ENCODE measurements around the gene BCL2L15. TPM values are rescaled to one million over a fixed set of nuclear protein-coding genes. Genes with fewer than 3 reads are reported as not detected.
A peak's percentile ranks its signal among the peaks of the same experiment; 100 is the strongest.

BCL2L15 gene
- total RNA-seq, 1 experiment from 2014 or later = 0.17 TPM

DNA sequence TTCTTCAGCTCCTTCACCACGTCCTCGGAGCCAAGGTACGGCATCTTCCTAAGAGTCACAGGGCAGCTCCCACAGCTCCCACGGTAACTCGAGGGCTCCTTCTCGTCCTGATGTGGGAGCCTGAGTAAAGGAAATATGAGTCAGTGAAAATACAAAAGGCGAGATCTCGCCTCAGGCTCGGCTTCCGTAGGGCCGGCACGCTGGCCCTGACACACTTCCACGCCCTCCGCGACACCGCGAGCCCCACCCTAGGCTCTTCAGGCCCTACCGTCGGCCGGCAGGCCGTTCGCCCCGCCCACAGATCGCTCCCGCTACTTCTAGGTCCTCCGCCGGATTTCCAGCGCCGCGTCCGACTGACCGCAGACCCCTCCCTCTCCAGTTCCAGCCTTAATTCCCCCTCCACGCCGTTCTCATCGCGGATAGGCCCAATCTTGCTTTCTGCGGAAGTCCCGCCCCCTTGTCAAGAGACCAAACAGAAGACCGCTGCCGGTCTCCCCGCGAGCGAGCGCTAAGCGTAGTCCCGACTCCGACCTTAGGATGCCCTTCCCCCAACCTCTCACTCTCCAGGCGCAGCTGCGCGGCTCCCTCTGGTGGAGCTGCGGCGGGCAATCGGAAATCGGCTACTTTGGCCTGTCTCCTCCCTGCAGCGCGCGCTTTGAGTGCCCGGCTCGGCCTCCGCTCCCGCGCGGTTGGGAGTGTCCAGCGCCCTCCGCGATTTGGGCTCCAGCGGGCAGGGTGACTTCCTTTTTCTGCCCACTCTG, 17.5 kb upstream of the BCL2L15 start, which contains the start of the genes AP4B1 and DCLRE1B (continued):
- TF ChIP-seq USF1 (CRISPR knock-in tag; IDR thresholded peaks at IDR 0.05) (peak; percentile 23; the same call in 1 of the 2 replicates), NFE2L1 (CRISPR knock-in tag; IDR thresholded peaks at IDR 0.05) (0 out of 2 replicates have a peak, but pooled peaks have one; percentile 6), ETV6 (CRISPR knock-in tag; IDR thresholded peaks at IDR 0.05) (peak; percentile 4; the same call in 1 of the 2 replicates), PREB (CRISPR knock-in tag; IDR thresholded peaks at IDR 0.05; ENCODE audit: borderline replicate concordance) (no peak), NR3C1 (CRISPR knock-in tag; conservative IDR thresholded peaks at IDR 0.05; ENCODE audit: low read depth) (no peak), GTF2I (CRISPR knock-in tag; conservative IDR thresholded peaks at IDR 0.05) (no peak), SP1 (CRISPR knock-in tag; conservative IDR thresholded peaks at IDR 0.05) (peak; percentile 92), FOXK1 (CRISPR knock-in tag; IDR thresholded peaks at IDR 0.05) (peak; percentile 95), ZNF423 (CRISPR knock-in tag; IDR thresholded peaks at IDR 0.05) (no peak), SMAD3 (CRISPR knock-in tag; IDR thresholded peaks at IDR 0.05; ENCODE audit: borderline replicate concordance) (peak; percentile 51; the same call in 1 of the 2 replicates), ATF1 (CRISPR knock-in tag; IDR thresholded peaks at IDR 0.05) (no peak), EMX1 (CRISPR knock-in tag; IDR thresholded peaks at IDR 0.05) (no peak), ATF6 (CRISPR knock-in tag; IDR thresholded peaks at IDR 0.05) (no peak), CREM (CRISPR knock-in tag; IDR thresholded peaks at IDR 0.05) (no peak), GRHL2 (CRISPR knock-in tag; IDR thresholded peaks at IDR 0.05; ENCODE audit: insufficient replicate concordance, severe bottlenecking) (no peak)
- TF ChIP-seq, protein P1, sequence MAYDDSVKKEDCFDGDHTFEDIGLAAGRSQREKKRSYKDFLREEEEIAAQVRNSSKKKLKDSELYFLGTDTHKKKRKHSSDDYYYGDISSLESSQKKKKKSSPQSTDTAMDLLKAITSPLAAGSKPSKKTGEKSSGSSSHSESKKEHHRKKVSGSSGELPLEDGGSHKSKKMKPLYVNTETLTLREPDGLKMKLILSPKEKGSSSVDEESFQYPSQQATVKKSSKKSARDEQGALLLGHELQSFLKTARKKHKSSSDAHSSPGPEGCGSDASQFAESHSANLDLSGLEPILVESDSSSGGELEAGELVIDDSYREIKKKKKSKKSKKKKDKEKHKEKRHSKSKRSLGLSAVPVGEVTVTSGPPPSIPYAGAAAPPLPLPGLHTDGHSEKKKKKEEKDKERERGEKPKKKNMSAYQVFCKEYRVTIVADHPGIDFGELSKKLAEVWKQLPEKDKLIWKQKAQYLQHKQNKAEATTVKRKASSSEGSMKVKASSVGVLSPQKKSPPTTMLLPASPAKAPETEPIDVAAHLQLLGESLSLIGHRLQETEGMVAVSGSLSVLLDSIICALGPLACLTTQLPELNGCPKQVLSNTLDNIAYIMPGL (CRISPR knock-in tag; IDR thresholded peaks at IDR 0.05) = peak; percentile 70
- TF ChIP-seq, protein P2, sequence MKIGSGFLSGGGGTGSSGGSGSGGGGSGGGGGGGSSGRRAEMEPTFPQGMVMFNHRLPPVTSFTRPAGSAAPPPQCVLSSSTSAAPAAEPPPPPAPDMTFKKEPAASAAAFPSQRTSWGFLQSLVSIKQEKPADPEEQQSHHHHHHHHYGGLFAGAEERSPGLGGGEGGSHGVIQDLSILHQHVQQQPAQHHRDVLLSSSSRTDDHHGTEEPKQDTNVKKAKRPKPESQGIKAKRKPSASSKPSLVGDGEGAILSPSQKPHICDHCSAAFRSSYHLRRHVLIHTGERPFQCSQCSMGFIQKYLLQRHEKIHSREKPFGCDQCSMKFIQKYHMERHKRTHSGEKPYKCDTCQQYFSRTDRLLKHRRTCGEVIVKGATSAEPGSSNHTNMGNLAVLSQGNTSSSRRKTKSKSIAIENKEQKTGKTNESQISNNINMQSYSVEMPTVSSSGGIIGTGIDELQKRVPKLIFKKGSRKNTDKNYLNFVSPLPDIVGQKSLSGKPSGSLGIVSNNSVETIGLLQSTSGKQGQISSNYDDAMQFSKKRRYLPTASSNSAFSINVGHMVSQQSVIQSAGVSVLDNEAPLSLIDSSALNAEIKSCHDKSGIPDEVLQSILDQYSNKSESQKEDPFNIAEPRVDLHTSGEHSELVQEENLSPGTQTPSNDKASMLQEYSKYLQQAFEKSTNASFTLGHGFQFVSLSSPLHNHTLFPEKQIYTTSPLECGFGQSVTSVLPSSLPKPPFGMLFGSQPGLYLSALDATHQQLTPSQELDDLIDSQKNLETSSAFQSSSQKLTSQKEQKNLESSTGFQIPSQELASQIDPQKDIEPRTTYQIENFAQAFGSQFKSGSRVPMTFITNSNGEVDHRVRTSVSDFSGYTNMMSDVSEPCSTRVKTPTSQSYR (CRISPR knock-in tag; IDR thresholded peaks at IDR 0.05) = peak; percentile 97

DNA sequence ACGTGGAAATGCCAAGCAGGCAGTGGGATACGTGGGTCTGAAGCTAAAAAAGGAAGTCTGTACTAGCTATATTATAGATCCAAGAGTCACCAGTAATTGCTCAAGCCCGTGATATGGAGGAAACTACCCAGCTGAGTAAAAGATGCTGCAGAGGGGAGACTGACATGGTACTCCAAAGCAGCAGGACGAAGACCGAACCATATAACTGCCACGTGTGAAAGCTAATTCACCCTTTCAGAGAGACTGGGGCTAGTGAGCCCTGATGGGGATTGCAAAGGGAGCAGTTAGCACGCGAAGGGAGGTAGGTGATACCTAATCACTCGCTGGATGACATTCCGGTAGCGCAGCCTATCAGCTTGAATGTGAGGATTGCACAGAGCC, 16.9 kb upstream of the BCL2L15 start:
- Mint-ChIP-seq H3K27me3 (ENCODE audit: low read depth) (no peaks in the 10 kb centered on the region), H3K4me1 (peaks cover 7% of the 10 kb centered on the region), H3K27ac (peak overlapping the region; percentile 94), H3K9me3 (no peaks in the 10 kb centered on the region), H3K4me3 (peak overlapping the region; percentile 95), H3K36me3 (peaks cover 15% of the 10 kb centered on the region)
- peak; percentile 36 for DNase-seq (ENCODE audit: low spot score)
- CTCF ChIA-PET = interaction anchor here (0.6 to 2.5 kb wide), 9 partner anchors 26 to 569 kb away, joined by 3 to 19 read pairs (median 4); partner anchors contain the start of genes HIPK1 and RSBN1
- peak; percentile 10 for ATAC-seq
- POLR2A ChIA-PET = interaction anchor here (0.6 to 2.5 kb wide), 2 partner anchors 25 to 148 kb away, joined by 3 to 23 read pairs; partner anchors contain the start of gene HIPK1
- TF ChIP-seq ERG (CRISPR knock-in tag; IDR thresholded peaks at IDR 0.05) (no peak), FOXK1 (CRISPR knock-in tag; IDR thresholded peaks at IDR 0.05) (no peak), ETV6 (CRISPR knock-in tag; IDR thresholded peaks at IDR 0.05) (0 out of 2 replicates have a peak, but pooled peaks have one; percentile 4), ZNF263 (CRISPR knock-in tag; IDR thresholded peaks at IDR 0.05; ENCODE audit: low read depth) (no peak)
- TF ChIP-seq, protein P3, sequence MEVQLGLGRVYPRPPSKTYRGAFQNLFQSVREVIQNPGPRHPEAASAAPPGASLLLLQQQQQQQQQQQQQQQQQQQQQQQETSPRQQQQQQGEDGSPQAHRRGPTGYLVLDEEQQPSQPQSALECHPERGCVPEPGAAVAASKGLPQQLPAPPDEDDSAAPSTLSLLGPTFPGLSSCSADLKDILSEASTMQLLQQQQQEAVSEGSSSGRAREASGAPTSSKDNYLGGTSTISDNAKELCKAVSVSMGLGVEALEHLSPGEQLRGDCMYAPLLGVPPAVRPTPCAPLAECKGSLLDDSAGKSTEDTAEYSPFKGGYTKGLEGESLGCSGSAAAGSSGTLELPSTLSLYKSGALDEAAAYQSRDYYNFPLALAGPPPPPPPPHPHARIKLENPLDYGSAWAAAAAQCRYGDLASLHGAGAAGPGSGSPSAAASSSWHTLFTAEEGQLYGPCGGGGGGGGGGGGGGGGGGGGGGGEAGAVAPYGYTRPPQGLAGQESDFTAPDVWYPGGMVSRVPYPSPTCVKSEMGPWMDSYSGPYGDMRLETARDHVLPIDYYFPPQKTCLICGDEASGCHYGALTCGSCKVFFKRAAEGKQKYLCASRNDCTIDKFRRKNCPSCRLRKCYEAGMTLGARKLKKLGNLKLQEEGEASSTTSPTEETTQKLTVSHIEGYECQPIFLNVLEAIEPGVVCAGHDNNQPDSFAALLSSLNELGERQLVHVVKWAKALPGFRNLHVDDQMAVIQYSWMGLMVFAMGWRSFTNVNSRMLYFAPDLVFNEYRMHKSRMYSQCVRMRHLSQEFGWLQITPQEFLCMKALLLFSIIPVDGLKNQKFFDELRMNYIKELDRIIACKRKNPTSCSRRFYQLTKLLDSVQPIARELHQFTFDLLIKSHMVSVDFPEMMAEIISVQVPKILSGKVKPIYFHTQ (CRISPR knock-in tag; IDR thresholded peaks at IDR 0.05) = no peak
- TF ChIP-seq, protein P4, sequence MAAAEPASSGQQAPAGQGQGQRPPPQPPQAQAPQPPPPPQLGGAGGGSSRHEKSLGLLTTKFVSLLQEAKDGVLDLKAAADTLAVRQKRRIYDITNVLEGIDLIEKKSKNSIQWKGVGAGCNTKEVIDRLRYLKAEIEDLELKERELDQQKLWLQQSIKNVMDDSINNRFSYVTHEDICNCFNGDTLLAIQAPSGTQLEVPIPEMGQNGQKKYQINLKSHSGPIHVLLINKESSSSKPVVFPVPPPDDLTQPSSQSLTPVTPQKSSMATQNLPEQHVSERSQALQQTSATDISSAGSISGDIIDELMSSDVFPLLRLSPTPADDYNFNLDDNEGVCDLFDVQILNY (CRISPR knock-in tag; IDR thresholded peaks at IDR 0.05) = no peak

Data from WTC11 (cell line).